Right cardiac atrium (tissue), 5 donors: ENCODE data around the gene SEPTIN11. TPM values are rescaled to one million over a fixed set of nuclear protein-coding genes. Genes with fewer than 3 reads are reported as not detected.

ENCODE experiments used
- ATAC-seq, 2 donors: fragments of 200-7000 bp; cut with Tn5 transposase; one replicate each; pipeline versions ENCODE4 v1.8.0 to v1.9.1; 2020; ENCODE audit warnings: moderate library complexity in 2 of 2, mild to moderate bottlenecking in 1 of 2
- DNase-seq, 3 donors: peaks; one replicate each; pipeline ENCODE4 v3.0.0-alpha.2; 2020
- H3K27ac ChIP-seq: one replicate; pipeline ENCODE4 v1.5.1; 2013; ENCODE audit warnings: mild to moderate bottlenecking, low read length, control low read depth, moderate library complexity
- H3K27me3 ChIP-seq: one replicate; pipeline ENCODE4 v1.6.1; 2013; ENCODE audit not compliant: control insufficient read depth, insufficient read depth
- H3K4me1 ChIP-seq: one replicate; pipeline ENCODE4 v1.6.1; 2013; ENCODE audit warnings: low read length; ENCODE audit not compliant: control insufficient read depth, insufficient read depth
- H3K4me3 ChIP-seq: one replicate; pipeline ENCODE4 v1.5.1; 2013; ENCODE audit warnings: low read length, control low read depth
- H3K9me3 ChIP-seq: one replicate; pipeline ENCODE4 v1.6.1; 2013; ENCODE audit warnings: low read length; ENCODE audit not compliant: control insufficient read depth
- WGBS: extraction: QIAGEN DNeasy Blood & Tissue Kit; methylation state at CpG from one replicate; pipeline ENCODE4 v1.1.7; 2013; 5-methylcytosine and 5-hydroxymethylcytosine counted together
- intact Hi-C, 4 donors: fragments of 100-400 bp; cut with DNase I; formaldehyde crosslinking; loops; one replicate each; pipeline versions ENCODE4 v1.11.0 to v1.14.0; 2022 to 2023
- polyA plus RNA-seq: library from polyadenylated mRNA; stranded (reverse); fragments of 200-250 nt; gene quantifications from one replicate; pipeline ENCODE4 v1.2.3, GENCODE V29; 2013
- total RNA-seq, 4 donors: library from RNA; stranded (reverse); fragmentation: NEBNext Ultra II Directional; extraction: Animal tissue kit (Norgen Biotek cat#: 25700); gene quantifications; one replicate each; pipeline ENCODE4 v1.2.1, GENCODE V29; 2021
- donor health status: healthy with polysubstance abuse.
- donor health status: DM: no; HTN: yes; CAD: no.
- donor health status: DM: no; HTN: no; CAD: no.
- donor health status: DM: no; HTN: yes; CAD: no; lungs with severe emphysema.
- donor health status: DM: yes; HTN: yes; CAD: no.

Gene SEPTIN11
- total and polyA plus RNA-seq, 5 donors: 16.7 to 50.1 (median 32.3) TPM

- intact Hi-C loops: no loop called here
Measured at GRCh38 chr4:76995776-76996175, 46.2 kb downstream of the SEPTIN11 start.

DNA sequence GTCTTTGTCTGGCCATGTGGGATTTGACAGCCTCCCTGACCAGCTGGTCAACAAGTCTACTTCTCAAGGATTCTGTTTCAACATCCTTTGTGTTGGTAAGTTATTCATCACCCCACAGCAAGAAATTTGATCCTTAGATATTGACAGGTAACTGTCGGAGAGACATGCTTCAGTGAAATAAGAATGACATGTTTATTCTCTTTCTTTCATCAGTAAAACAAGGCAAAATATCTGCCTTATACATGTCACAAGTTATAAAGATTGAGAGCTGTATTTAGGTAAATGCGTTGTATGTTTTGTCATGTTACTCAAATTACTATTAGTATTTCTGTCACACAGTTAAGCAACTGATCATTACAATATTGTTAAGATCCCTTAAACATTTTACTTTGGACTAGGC is 46.9 kb downstream of the SEPTIN11 start:
- Histone ChIP-seq H3K9me3 (no peaks in the 10 kb centered on the region), H3K27ac (no peak overlapping the region), H3K4me3 (no peak overlapping the region), H3K4me1 (no peaks in the 10 kb centered on the region), H3K27me3 (no peaks in the 10 kb centered on the region)
- 99% methylated on average over 2 of the region's 2 CpGs for WGBS
- intact Hi-C loops: no loop called here
- no peak for DNase-seq
- no peak for ATAC-seq

More at GRCh38 chr4:76995776-76996175, 46.2 kb downstream of the SEPTIN11 start:
- no peak overlapping the region for H3K27ac ChIP-seq
- no peaks in the 10 kb centered on the region for H3K4me1 ChIP-seq
- no peak for ATAC-seq
- no peaks in the 10 kb centered on the region for H3K9me3 ChIP-seq
- DNase-seq: no peak
- no peak overlapping the region for H3K4me3 ChIP-seq
- no peaks in the 10 kb centered on the region for H3K27me3 ChIP-seq
- 95% methylated on average over 1 of the region's 1 CpG for WGBS

DNA sequence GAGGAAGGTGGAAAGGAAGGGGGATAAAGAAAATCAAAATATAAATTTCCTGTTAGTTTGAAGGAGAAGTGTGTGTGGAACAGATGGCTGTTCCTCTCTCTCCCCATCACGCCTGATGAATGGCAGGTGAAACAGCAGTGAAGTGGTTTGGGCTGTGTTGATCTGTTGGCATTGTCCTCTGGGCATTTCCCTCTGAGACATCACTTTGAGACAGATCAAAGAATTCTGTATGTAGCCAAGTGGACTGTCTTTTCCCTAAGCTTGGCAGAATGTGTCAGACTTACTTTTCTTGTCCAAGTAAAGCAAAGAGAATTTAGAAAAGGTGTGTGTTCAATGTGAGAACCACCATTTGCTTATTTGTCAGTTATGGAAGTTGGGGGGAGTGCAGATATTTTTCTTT is 47.5 kb downstream of the SEPTIN11 start:
- Histone ChIP-seq H3K4me3 (no peak overlapping the region), H3K9me3 (no peaks in the 10 kb centered on the region), H3K27me3 (no peaks in the 10 kb centered on the region), H3K4me1 (no peaks in the 10 kb centered on the region), H3K27ac (no peak overlapping the region)
- WGBS: 93% methylated on average over 1 of the region's 1 CpG
- intact Hi-C loops: no loop called here
- DNase-seq (no peak), ATAC-seq (no peak)

DNA sequence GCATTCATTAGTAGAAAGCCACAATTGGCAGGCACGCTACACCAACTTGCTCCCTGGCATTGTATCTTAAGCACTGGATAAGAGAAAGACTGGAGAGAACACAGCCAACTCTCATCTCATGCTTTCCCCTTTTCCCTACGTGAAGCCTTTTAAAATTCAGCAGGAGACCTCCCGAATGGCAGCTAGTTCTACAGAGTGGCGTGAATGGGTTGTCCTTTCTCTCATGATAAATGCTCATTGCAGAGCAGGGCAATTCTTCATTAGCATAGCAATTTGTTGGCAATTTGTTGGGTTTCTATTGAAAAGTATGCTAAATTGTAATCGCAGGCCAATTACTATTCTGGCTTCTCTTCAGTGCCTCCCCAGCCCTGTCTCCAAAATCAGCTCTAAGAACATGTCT is 48.0 kb downstream of the SEPTIN11 start:
- Histone ChIP-seq H3K4me3 (no peak overlapping the region), H3K27me3 (no peaks in the 10 kb centered on the region), H3K27ac (no peak overlapping the region), H3K4me1 (no peaks in the 10 kb centered on the region), H3K9me3 (no peaks in the 10 kb centered on the region)
- DNase-seq (no peak), ATAC-seq (no peak)
- intact Hi-C loops: no loop called here
- 77% methylated on average over 5 of the region's 5 CpGs for WGBS

DNA sequence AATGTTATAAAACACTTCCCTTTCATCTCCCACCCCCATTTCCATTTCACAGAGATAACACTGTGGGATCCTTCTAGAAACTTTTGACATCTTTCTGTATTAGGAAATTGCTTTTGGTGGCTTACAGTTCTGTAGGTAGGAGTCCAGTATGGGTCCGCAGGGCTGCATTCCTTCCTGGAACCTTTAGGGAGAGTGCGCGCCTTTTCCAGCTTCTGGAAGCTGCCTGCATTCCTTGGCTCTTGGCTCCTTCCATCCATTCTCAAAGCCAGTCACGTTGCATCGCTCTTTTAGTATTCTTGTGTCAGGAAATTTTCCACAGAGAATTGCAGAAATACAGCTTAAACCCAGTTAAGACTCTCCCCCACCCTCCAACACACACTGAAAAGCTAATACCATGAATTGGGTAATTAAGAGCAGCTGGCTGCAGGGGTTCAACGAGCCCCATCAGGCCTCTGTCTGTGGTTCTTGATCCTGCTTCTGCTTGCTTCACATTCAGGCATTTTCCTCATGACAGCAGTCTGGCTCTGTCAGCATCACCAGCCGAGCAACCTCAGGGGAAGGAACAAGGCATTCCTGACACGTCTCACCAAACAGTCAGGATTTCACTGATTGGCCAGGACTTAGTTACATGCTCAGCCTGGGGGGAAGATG is 48.8 kb downstream of the SEPTIN11 start:
- H3K27ac ChIP-seq: no peak overlapping the region
- H3K9me3 ChIP-seq: no peaks in the 10 kb centered on the region
- intact Hi-C loops: no loop called here
- H3K4me3 ChIP-seq: no peak overlapping the region
- ATAC-seq (peak in 1 of 2 donors; percentile 35), DNase-seq (peak in 1 of 3 donors; percentile 46)
- peaks cover 5% of the 10 kb centered on the region for H3K4me1 ChIP-seq
- WGBS: 68% methylated on average over 8 of the region's 8 CpGs
- H3K27me3 ChIP-seq: no peaks in the 10 kb centered on the region

Other genes starting within 250 kb of the SEPTIN11 start
- not detected for gene SOWAHB, start 51.6 kb upstream of the SEPTIN11 start, total RNA-seq
- not detected for gene SOWAHB, start 51.6 kb upstream of the SEPTIN11 start, polyA plus RNA-seq
- 100 to 1,000 TPM; 310 to 338 (median 324) TPM for gene CCNI, start 126.2 kb downstream of the SEPTIN11 start, total RNA-seq
- 146 TPM for gene CCNI, start 126.2 kb downstream of the SEPTIN11 start, polyA plus RNA-seq
- 10 to 100 TPM in 3 of 4 donors, 1 to 10 TPM in 1; 5.6 to 15.4 (median 12.0) TPM for gene CCNG2, start 207.5 kb downstream of the SEPTIN11 start, total RNA-seq
- gene CCNG2, start 207.5 kb downstream of the SEPTIN11 start, polyA plus RNA-seq: 5.4 TPM